NB4 (cell line): ENCODE results near the gene CIB1.

Experiments used
- DNase-seq: peaks from one replicate; pipeline ENCODE4 v3.0.0; 2010; ENCODE audit warnings: low read depth
- H3K4me3 ChIP-seq: one replicate; pipeline ENCODE4 v1.5.1; 2011; ENCODE audit warnings: mild to moderate bottlenecking, low read depth, low read length, moderate library complexity
- MYC ChIP-seq: IDR thresholded peaks from 2 replicates; pipeline ENCODE4 v1.6.1; 2011; ENCODE audit warnings: low read depth, low read length
- POLR2A ChIP-seq: IDR thresholded peaks from 2 replicates; pipeline ENCODE4 v1.6.1; 2011; ENCODE audit warnings: mild to moderate bottlenecking; ENCODE audit not compliant: insufficient read length; ENCODE audit errors: extremely low read depth
- TF ChIP-seq, protein P1 (sequence below): IDR thresholded peaks from one replicate; pipeline ENCODE4 v1.5.1; 2012; ENCODE audit warnings: low read depth, low read length
- TF ChIP-seq, protein P2 (sequence below): IDR thresholded peaks from 2 replicates; pipeline ENCODE4 v1.6.1; 2011; ENCODE audit warnings: low read depth, low read length

CIB1 gene

DNA sequence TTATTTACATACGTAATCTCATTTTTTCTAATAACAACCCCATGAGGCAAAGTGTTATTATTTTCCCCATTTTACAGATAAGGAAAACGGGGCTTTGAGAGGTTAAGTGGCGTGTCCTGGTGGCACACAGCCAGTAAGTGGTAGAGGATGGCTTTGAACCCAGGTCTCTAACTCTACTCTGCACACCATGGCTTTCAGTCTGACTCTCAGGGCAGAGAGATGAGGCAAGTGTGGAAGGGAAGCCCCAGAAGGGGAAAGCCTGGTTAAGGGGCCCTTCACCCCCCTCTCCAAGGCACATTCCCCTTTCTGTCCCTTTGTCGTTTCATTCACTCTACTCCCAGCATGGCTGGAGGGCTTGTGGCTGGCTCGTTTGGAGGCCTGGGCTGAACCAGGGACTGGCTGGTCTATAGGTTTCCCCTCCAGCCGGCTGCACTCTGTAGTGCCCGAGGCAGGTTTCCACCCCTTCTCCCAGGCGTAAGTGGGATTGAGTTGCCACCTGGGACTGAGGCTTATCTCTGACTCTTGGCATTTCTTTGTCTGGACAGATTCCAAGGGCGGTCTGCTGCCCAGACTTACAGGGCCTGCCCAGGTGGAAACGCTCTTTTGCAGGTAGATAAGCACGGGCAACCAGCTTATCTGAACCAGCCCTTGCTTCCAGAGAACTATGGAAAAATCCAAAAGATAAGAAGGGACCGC is 20.5 kb downstream of the CIB1 start:
- no peak for DNase-seq
- no peak for TF ChIP-seq MYC
- TF ChIP-seq, protein P1, sequence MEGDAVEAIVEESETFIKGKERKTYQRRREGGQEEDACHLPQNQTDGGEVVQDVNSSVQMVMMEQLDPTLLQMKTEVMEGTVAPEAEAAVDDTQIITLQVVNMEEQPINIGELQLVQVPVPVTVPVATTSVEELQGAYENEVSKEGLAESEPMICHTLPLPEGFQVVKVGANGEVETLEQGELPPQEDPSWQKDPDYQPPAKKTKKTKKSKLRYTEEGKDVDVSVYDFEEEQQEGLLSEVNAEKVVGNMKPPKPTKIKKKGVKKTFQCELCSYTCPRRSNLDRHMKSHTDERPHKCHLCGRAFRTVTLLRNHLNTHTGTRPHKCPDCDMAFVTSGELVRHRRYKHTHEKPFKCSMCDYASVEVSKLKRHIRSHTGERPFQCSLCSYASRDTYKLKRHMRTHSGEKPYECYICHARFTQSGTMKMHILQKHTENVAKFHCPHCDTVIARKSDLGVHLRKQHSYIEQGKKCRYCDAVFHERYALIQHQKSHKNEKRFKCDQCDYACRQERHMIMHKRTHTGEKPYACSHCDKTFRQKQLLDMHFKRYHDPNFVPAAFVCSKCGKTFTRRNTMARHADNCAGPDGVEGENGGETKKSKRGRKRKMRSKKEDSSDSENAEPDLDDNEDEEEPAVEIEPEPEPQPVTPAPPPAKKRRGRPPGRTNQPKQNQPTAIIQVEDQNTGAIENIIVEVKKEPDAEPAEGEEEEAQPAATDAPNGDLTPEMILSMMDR: no peak
- no peak for TF ChIP-seq POLR2A
- TF ChIP-seq, protein P2, sequence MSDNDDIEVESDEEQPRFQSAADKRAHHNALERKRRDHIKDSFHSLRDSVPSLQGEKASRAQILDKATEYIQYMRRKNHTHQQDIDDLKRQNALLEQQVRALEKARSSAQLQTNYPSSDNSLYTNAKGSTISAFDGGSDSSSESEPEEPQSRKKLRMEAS: no peak
- no peak overlapping the region for H3K4me3 ChIP-seq

DNA sequence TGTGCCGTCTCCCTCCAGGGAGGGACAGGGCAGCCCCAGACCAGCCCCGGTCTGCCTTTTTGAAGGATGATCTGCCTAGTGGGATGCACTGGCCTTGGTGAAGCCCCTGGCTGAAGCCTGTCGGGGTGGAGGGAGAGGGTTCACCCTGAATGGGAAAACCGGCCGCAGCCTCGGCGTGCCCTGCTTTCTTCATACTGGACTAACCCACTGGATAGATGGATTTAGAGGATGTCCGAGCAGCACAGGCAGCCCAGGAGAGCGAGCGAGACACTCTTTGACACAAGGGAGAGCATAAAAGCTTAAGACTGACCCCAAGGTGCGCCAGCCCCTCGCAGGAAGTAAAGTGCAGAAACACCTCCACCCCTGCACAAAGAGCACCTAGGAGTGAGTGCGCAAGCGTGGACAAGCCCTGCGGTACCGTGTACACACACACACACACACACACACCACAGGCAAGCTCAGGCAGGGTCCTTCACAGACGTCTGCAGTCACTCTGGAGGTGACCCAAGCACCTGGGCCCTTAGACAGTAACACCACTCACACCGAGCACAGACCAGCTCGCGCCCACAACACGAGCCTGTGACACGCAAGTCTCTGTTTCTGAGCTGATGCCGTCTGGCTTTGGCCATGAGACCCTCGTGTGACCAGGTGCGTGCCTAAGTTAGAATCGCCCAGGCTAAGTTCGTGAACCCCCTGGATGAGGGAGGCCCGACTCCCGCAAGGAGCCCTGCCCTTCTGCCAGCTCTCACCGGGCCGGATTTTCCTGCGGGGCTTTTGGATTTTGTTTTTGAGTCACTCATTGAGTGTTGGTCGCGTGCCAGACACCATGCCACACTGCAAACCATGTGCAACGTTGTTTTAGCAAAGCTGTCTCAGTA is 21.3 kb downstream of the CIB1 start:
- H3K4me3 ChIP-seq: no peak overlapping the region
- DNase-seq: no peak
- TF ChIP-seq, protein P1: no peak
- TF ChIP-seq MYC: no peak
- TF ChIP-seq, protein P2: no peak
- TF ChIP-seq POLR2A: no peak

DNA sequence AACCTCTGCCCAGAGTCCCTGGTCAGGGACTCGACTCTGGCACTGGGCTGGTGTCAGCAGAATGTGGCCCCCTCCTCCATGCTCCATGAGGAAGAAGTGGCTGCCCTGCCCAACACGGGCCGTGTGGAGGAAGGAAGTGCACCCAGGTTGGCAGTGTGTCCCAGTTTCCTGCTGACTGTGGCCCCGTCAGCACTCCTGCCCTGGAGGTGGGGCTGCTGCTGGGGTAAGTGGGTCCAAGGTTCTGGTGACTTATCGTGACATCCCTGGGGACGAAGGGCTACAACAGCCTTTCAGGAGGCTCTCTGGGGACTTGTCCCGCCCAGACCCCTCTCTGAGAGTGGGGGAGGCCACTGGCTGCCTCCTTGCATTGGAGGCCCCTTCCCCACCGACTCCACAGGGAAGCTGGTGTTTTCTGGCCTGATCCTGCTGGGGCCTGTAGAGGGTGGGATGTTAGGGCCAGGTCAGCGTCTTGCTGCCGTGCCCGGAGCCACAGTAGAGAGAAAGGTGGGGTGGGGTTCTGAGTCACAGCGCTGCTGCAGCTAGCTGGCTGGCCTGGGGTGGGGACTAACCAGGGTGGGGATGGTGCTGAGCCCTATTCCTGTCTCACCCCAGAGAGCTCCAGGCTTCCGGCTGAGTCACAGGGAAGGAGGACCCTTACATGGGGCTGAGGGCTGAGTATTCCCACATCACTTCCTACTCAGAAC is 22.1 kb downstream of the CIB1 start:
- H3K4me3 ChIP-seq: no peak overlapping the region
- DNase-seq: no peak
- TF ChIP-seq, protein P2: no peak
- TF ChIP-seq MYC (no peak), POLR2A (no peak)
- TF ChIP-seq, protein P1: no peak

DNA sequence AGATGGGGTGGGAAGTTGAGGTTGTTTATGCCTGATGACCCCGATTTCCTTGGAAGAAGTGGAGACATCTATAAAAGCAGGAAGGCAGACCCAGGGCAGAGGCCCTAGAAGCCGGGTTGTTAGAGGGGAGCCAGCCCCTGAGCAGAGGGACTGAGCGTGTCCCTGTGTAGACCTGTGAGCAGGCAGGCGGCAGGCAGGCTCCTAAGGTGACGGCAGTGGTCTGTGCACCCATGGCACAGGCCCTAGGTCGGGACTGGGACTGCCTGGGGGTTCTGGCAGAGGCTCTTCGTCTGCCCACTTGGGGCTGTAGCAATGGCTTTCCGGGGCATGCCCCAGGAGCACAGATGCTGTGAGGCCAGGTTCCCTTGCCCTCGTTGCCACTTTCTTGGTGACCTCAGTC is 22.7 kb downstream of the CIB1 start:
- no peak for DNase-seq
- H3K4me3 ChIP-seq: no peak overlapping the region
- TF ChIP-seq, protein P1: no peak
- no peak for TF ChIP-seq POLR2A
- no peak for TF ChIP-seq MYC
- TF ChIP-seq, protein P2: no peak

DNA sequence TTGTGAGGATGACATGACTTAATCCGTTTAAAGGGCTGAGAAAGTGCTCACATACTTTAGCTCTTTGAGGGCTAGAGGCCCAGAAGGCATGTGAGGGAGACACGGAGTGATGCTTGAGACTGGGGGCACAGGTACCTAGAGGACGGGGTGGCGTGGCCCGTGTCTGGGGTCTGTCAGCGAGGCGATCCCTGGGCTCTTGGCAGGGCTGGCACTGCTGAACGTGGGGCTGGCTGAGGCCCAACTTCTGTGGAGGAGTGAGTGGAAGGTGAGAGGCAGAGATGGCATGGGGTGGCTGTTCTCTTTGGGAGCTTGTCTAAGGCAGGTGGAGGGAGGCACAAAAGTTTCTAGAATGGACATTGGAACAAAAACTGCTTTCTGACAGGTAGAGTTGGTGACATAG is 23.1 kb downstream of the CIB1 start:
- TF ChIP-seq MYC: no peak
- TF ChIP-seq POLR2A: no peak
- TF ChIP-seq, protein P1: no peak
- TF ChIP-seq, protein P2: no peak
- no peak for DNase-seq

More for the DNA sequence above, 23.1 kb downstream of the CIB1 start:
- no peak overlapping the region for H3K4me3 ChIP-seq
